ENCODE measurements around the gene PAPSS2.

- TF ChIP-seq SP1 (IDR thresholded peaks at IDR 0.05) (no peak), JUND (IDR thresholded peaks at IDR 0.05) (no peak), TAF1 (conservative IDR thresholded peaks at IDR 0.05) (no peak), FOXA1 (IDR thresholded peaks at IDR 0.05) (no peak), RAD21 (IDR thresholded peaks at IDR 0.05) (no peak), YY1 (IDR thresholded peaks at IDR 0.05) (no peak), EGR1 (IDR thresholded peaks at IDR 0.05; ENCODE audit: low read depth in 2 of 2) (no peak)
- TF ChIP-seq, protein P1, sequence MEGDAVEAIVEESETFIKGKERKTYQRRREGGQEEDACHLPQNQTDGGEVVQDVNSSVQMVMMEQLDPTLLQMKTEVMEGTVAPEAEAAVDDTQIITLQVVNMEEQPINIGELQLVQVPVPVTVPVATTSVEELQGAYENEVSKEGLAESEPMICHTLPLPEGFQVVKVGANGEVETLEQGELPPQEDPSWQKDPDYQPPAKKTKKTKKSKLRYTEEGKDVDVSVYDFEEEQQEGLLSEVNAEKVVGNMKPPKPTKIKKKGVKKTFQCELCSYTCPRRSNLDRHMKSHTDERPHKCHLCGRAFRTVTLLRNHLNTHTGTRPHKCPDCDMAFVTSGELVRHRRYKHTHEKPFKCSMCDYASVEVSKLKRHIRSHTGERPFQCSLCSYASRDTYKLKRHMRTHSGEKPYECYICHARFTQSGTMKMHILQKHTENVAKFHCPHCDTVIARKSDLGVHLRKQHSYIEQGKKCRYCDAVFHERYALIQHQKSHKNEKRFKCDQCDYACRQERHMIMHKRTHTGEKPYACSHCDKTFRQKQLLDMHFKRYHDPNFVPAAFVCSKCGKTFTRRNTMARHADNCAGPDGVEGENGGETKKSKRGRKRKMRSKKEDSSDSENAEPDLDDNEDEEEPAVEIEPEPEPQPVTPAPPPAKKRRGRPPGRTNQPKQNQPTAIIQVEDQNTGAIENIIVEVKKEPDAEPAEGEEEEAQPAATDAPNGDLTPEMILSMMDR (IDR thresholded peaks at IDR 0.05; ENCODE audit: low read depth, low read length, missing input control) = no peak
- TF ChIP-seq, protein P2, sequence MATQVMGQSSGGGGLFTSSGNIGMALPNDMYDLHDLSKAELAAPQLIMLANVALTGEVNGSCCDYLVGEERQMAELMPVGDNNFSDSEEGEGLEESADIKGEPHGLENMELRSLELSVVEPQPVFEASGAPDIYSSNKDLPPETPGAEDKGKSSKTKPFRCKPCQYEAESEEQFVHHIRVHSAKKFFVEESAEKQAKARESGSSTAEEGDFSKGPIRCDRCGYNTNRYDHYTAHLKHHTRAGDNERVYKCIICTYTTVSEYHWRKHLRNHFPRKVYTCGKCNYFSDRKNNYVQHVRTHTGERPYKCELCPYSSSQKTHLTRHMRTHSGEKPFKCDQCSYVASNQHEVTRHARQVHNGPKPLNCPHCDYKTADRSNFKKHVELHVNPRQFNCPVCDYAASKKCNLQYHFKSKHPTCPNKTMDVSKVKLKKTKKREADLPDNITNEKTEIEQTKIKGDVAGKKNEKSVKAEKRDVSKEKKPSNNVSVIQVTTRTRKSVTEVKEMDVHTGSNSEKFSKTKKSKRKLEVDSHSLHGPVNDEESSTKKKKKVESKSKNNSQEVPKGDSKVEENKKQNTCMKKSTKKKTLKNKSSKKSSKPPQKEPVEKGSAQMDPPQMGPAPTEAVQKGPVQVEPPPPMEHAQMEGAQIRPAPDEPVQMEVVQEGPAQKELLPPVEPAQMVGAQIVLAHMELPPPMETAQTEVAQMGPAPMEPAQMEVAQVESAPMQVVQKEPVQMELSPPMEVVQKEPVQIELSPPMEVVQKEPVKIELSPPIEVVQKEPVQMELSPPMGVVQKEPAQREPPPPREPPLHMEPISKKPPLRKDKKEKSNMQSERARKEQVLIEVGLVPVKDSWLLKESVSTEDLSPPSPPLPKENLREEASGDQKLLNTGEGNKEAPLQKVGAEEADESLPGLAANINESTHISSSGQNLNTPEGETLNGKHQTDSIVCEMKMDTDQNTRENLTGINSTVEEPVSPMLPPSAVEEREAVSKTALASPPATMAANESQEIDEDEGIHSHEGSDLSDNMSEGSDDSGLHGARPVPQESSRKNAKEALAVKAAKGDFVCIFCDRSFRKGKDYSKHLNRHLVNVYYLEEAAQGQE (IDR thresholded peaks at IDR 0.05) = no peak
- TF ChIP-seq, protein P3, sequence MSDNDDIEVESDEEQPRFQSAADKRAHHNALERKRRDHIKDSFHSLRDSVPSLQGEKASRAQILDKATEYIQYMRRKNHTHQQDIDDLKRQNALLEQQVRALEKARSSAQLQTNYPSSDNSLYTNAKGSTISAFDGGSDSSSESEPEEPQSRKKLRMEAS (IDR thresholded peaks at IDR 0.05) = no peak
These were observed 61.0 kb downstream of the PAPSS2 start for GRCh38 chr10:87720665-87721064.

All from liver (tissue), 3 donors.